H1 (cell line): ENCODE results near the gene GSK3B. TPM values are rescaled to one million over a fixed set of nuclear protein-coding genes. Genes with fewer than 3 reads are reported as not detected.

Source experiments
- CTCF ChIA-PET: fragments of 300-600 bp; sonication (Branson Sonifier 250); formaldehyde crosslinking; loops from one replicate; lab custom pipeline; 2021; ENCODE audit not compliant: partially characterized antibody; lab: Charles Lee
- POLR2A ChIA-PET: fragments of 300-600 bp; sonication (Branson Sonifier 250); formaldehyde crosslinking; loops from one replicate; lab custom pipeline; 2021; ENCODE audit warnings: inconsistent platforms; ENCODE audit not compliant: partially characterized antibody; lab: Charles Lee
- DNase-seq, 2 experiments: peaks; one replicate each; pipeline versions ENCODE4 v3.0.0 to v3.0.0-alpha.2; 2010 to 2022; ENCODE audit warnings: low spot score in 2 of 2, low read depth in 1 of 2, mixed read lengths in 1 of 2
- FAIRE-seq: peaks from 2 replicates; lab custom pipeline; 2011; peaks lifted over from hg19 to GRCh38; lab: Jason Lieb, UNC
- H2AFZ ChIP-seq: 2 replicates; pipeline ENCODE4 v1.8.1; 2012; ENCODE audit warnings: low read length, inconsistent platforms
- H2AK5ac ChIP-seq: 2 replicates; pipeline ENCODE4 v1.6.1; 2013; ENCODE audit warnings: low read depth, low read length
- H2BK120ac ChIP-seq: replicated peaks from 2 replicates; pipeline ENCODE3; 2013; ENCODE audit warnings: low read depth, low read length, inconsistent platforms
- H2BK12ac ChIP-seq: 2 replicates; pipeline ENCODE4 v1.6.1; 2013; ENCODE audit warnings: low read depth, low read length
- H2BK15ac ChIP-seq: 2 replicates; pipeline ENCODE4 v1.6.1; 2013; ENCODE audit warnings: low read length
- H2BK20ac ChIP-seq: 2 replicates; pipeline ENCODE4 v1.6.1; 2013; ENCODE audit warnings: low read length
- H2BK5ac ChIP-seq: 2 replicates; pipeline ENCODE4 v1.6.1; 2013; ENCODE audit warnings: low read depth, low read length
- H3K14ac ChIP-seq: 2 replicates; pipeline ENCODE4 v1.6.1; 2013; ENCODE audit warnings: inconsistent platforms; ENCODE audit not compliant: insufficient read length
- H3K18ac ChIP-seq: 2 replicates; pipeline ENCODE4 v1.6.1; 2013; ENCODE audit warnings: low read length; ENCODE audit errors: extremely low read depth
- H3K23ac ChIP-seq: 2 replicates; pipeline ENCODE4 v1.6.1; 2013; ENCODE audit warnings: inconsistent platforms; ENCODE audit not compliant: insufficient read length
- H3K23me2 ChIP-seq: 2 replicates; pipeline ENCODE4 v1.6.1; 2013; ENCODE audit warnings: low read depth, low read length
- H3K27ac ChIP-seq: 2 replicates; pipeline ENCODE4 v1.6.1; 2011; ENCODE audit warnings: low read depth, low read length, inconsistent platforms
- H3K27me3 ChIP-seq, 4 experiments: replicated peaks in 1 of 4; 1 replicate in 1 of 4; 2 replicates in 3 of 4; pipeline versions ENCODE4 v1.6.1 to v1.8.1; 2011 to 2013; ENCODE audit warnings: low read length in 3 of 4, mild to moderate bottlenecking in 3 of 4, inconsistent platforms in 2 of 4, mixed read lengths in 2 of 4, moderate library complexity in 1 of 4; ENCODE audit not compliant: control insufficient read depth in 3 of 4, insufficient read depth in 3 of 4; ENCODE audit errors: extremely low read depth in 1 of 4
- H3K36me3 ChIP-seq, 4 experiments: 2 replicates each; pipeline versions ENCODE4 v1.6.1 to v1.8.1; 2011 to 2013; ENCODE audit warnings: mild to moderate bottlenecking in 4 of 4, low read length in 3 of 4, moderate library complexity in 2 of 4, control low read depth in 1 of 4, inconsistent platforms in 1 of 4; ENCODE audit not compliant: insufficient read depth in 4 of 4, control insufficient read depth in 2 of 4
- H3K4ac ChIP-seq: replicated peaks from 2 replicates; pipeline ENCODE3; 2013; ENCODE audit warnings: low read length, low read depth, mixed read lengths, inconsistent platforms; ENCODE audit not compliant: insufficient read length
- H3K4me1 ChIP-seq, 4 experiments: replicated peaks in 1 of 4; 1 replicate in 1 of 4; 2 replicates in 3 of 4; pipeline versions ENCODE4 v1.6.1 to v1.8.1; 2011 to 2013; ENCODE audit warnings: low read length in 3 of 4, inconsistent platforms in 2 of 4, mixed read lengths in 1 of 4; ENCODE audit not compliant: insufficient read depth in 4 of 4, control insufficient read depth in 3 of 4
- H3K4me2 ChIP-seq, 2 experiments: 2 replicates each; pipeline versions ENCODE4 v1.6.1 to v1.8.1; 2011 to 2013; ENCODE audit warnings: low read depth in 2 of 2, low read length in 2 of 2, control low read depth in 1 of 2, inconsistent platforms in 1 of 2, mild to moderate bottlenecking in 1 of 2; ENCODE audit not compliant: insufficient read depth in 1 of 2
- H3K4me3 ChIP-seq, 4 experiments: fragments of 200-600, 300-600 bp in 1 of 4; sonication (generic), shearing (Covaris generic), sonication (Bioruptor Twin) in 1 of 4; 2 replicates each; pipeline versions ENCODE4 v1.5.1 to v1.8.1; 2011 to 2016; ENCODE audit warnings: low read length in 4 of 4, low read depth in 3 of 4, control low read depth in 2 of 4, inconsistent platforms in 2 of 4, mild to moderate bottlenecking in 2 of 4, mixed read lengths in 1 of 4, moderate library complexity in 1 of 4; ENCODE audit not compliant: insufficient read depth in 2 of 4; ENCODE audit errors: extremely low read depth in 1 of 4
- H3K56ac ChIP-seq: replicated peaks from 2 replicates; pipeline ENCODE3; 2013; ENCODE audit warnings: low read depth, mild to moderate bottlenecking, mixed read lengths, low read length, inconsistent platforms; ENCODE audit not compliant: insufficient read length
- H3K79me1 ChIP-seq: 2 replicates; pipeline ENCODE4 v1.6.1; 2013; ENCODE audit warnings: low read depth, low read length, control low read depth
- H3K79me2 ChIP-seq, 2 experiments: 2 replicates each; pipeline versions ENCODE4 v1.6.1 to v1.8.1; 2012 to 2013; ENCODE audit warnings: low read length in 2 of 2, mild to moderate bottlenecking in 2 of 2, inconsistent platforms in 1 of 2; ENCODE audit not compliant: insufficient read depth in 2 of 2, control insufficient read depth in 1 of 2
- H3K9ac ChIP-seq, 4 experiments: replicated peaks in 1 of 4; 1 replicate in 1 of 4; 2 replicates in 3 of 4; pipeline versions ENCODE4 v1.6.1 to v1.8.1; 2011 to 2013; ENCODE audit warnings: low read depth in 3 of 4, low read length in 3 of 4, control low read depth in 2 of 4, mild to moderate bottlenecking in 2 of 4, moderate library complexity in 2 of 4, inconsistent platforms in 1 of 4; ENCODE audit errors: extremely low read depth in 1 of 4
- H3K9me3 ChIP-seq, 2 experiments: 2 replicates each; pipeline versions ENCODE4 v1.6.1 to v1.8.1; 2012 to 2013; ENCODE audit warnings: mild to moderate bottlenecking in 2 of 2, moderate library complexity in 2 of 2, control low read depth in 1 of 2, inconsistent platforms in 1 of 2, low read depth in 1 of 2, low read length in 1 of 2, mixed read lengths in 1 of 2; ENCODE audit not compliant: insufficient read depth in 2 of 2
- H4K20me1 ChIP-seq, 2 experiments: replicated peaks in 1 of 2; 2 replicates each; pipeline versions ENCODE3 to v1.8.1; 2011 to 2013; ENCODE audit warnings: inconsistent platforms in 2 of 2, low read length in 2 of 2, mild to moderate bottlenecking in 1 of 2; ENCODE audit not compliant: insufficient read depth in 2 of 2, control insufficient read depth in 1 of 2
- H4K5ac ChIP-seq: 2 replicates; pipeline ENCODE4 v1.6.1; 2013; ENCODE audit warnings: low read length, low read depth, mixed read lengths, inconsistent platforms; ENCODE audit not compliant: insufficient read length
- H4K8ac ChIP-seq: 2 replicates; pipeline ENCODE4 v1.8.0; 2013; ENCODE audit warnings: mild to moderate bottlenecking, moderate library complexity, low read length, inconsistent platforms; ENCODE audit not compliant: insufficient read depth; ENCODE audit errors: extremely low read depth
- H4K91ac ChIP-seq: replicated peaks from 2 replicates; pipeline ENCODE3; 2013; ENCODE audit warnings: low read length, mixed read lengths, inconsistent platforms; ENCODE audit not compliant: insufficient read length
- ATF3 ChIP-seq: IDR thresholded peaks from 2 replicates; pipeline ENCODE4 v1.6.1; 2011; ENCODE audit warnings: low read depth, mild to moderate bottlenecking, low read length; ENCODE audit not compliant: insufficient read depth
- BACH1 ChIP-seq: IDR thresholded peaks from 2 replicates; pipeline ENCODE4 v1.6.1; 2012; ENCODE audit warnings: low read length, improper control_type of control experiment
- BRCA1 ChIP-seq: IDR thresholded peaks from 2 replicates; pipeline ENCODE4 v1.6.1; 2012; ENCODE audit warnings: low read depth, low read length, improper control_type of control experiment
- CBX5 ChIP-seq: fragments of 300-800, 300-1000 bp; sonication (generic); IDR thresholded peaks from 2 replicates; pipeline ENCODE4 v1.7.1; 2016; ENCODE audit warnings: antibody characterized with exemption, low read length, low read depth
- CEBPB ChIP-seq: IDR thresholded peaks from 2 replicates; pipeline ENCODE4 v1.6.1; 2012; ENCODE audit warnings: low read depth, low read length
- CHD2 ChIP-seq: IDR thresholded peaks from 2 replicates; pipeline ENCODE4 v1.6.1; 2012; ENCODE audit warnings: low read length, improper control_type of control experiment
- FOSL1 ChIP-seq: IDR thresholded peaks from 2 replicates; pipeline ENCODE4 v1.6.1; 2011; ENCODE audit warnings: mild to moderate bottlenecking, low read depth, low read length, moderate library complexity; ENCODE audit not compliant: insufficient read depth
- GABPA ChIP-seq: IDR thresholded peaks from 2 replicates; pipeline ENCODE4 v1.6.1; 2011; ENCODE audit warnings: mild to moderate bottlenecking, low read length, moderate library complexity, borderline replicate concordance; ENCODE audit not compliant: insufficient read depth
- KDM4A ChIP-seq: IDR thresholded peaks from one replicate; pipeline ENCODE4 v1.7.1; 2012; ENCODE audit warnings: low read depth, mild to moderate bottlenecking, moderate library complexity, low read length, inconsistent platforms; ENCODE audit not compliant: severe bottlenecking
- RNF2 ChIP-seq: fragments of 200-900, 300-1000 bp; sonication (generic); IDR thresholded peaks from 2 replicates; pipeline ENCODE4 v1.7.1; 2016; ENCODE audit warnings: borderline replicate concordance, low read depth, mild to moderate bottlenecking, antibody characterized with exemption, low read length; ENCODE audit not compliant: poor library complexity, severe bottlenecking; ENCODE audit errors: missing control alignments
- RXRA ChIP-seq: IDR thresholded peaks from 2 replicates; pipeline ENCODE4 v1.6.1; 2011; ENCODE audit warnings: low read depth, mild to moderate bottlenecking, low read length, moderate library complexity; ENCODE audit not compliant: insufficient read depth
- TCF12 ChIP-seq: IDR thresholded peaks from 2 replicates; pipeline ENCODE4 v1.6.1; 2011; ENCODE audit warnings: low read depth, mild to moderate bottlenecking, low read length
- TEAD4 ChIP-seq: IDR thresholded peaks from 2 replicates; pipeline ENCODE4 v1.6.1; 2012; ENCODE audit warnings: low read depth, low read length, inconsistent platforms, mixed read lengths
- ZNF274 ChIP-seq: IDR thresholded peaks from 2 replicates; pipeline ENCODE4 v1.7.0; 2012; ENCODE audit warnings: low read length, borderline replicate concordance; ENCODE audit errors: extremely low read depth
- WGBS, 2 experiments: shearing (Covaris generic) in 1 of 2; methylation state at CpG; one replicate each; pipeline versions ENCODE4 v1.1.6 to v1.1.7; 2013 to 2015; ENCODE audit warnings: low lambda C conversion rate in 2 of 2, mixed read lengths in 2 of 2, inconsistent platforms in 1 of 2, low coverage in 1 of 2, missing lambda C conversion rate in 1 of 2; ENCODE audit not compliant: insufficient replicate concordance in 2 of 2, insufficient coverage in 1 of 2, insufficient read length in 1 of 2; ENCODE audit errors: extremely low coverage in 1 of 2, missing lambda C conversion rate in 1 of 2; 5-methylcytosine and 5-hydroxymethylcytosine counted together
- polyA plus RNA-seq, 7 experiments: library from polyadenylated mRNA; depleted of rRNA in 3 of 7; stranded (reverse) in 5 of 7; unstranded in 2 of 7; fragments of >200 nt in 5 of 7; fragments of 200-250 nt in 2 of 7; gene quantifications; 1 replicate in 5 of 7; 2 replicates in 1 of 7; 4 replicates in 1 of 7; pipeline versions ENCODE4 v1.2.1 to v1.2.3, GENCODE V29; 2011 to 2013; ENCODE audit warnings: missing spikeins in 2 of 7, mixed read lengths in 2 of 7
- total RNA-seq: library from RNA; stranded (reverse); fragmentation: NEBNext Ultra II Directional; extraction: Animal tissue kit (Norgen Biotek cat#: 25700); gene quantifications from 2 replicates; pipeline ENCODE4 v1.2.1, GENCODE V29; 2021

GSK3B gene
- total and polyA plus RNA-seq, 2 of the 8 experiments (the other 6 are each of a cell fraction or from before 2014, with no cell fraction given), result 24.2 to 50.7 TPM

- Histone ChIP-seq H3K4ac (no peak overlapping the region), H3K36me3 (no peaks in the 10 kb centered on the region), H3K79me1 (no peaks in the 10 kb centered on the region), H3K18ac (no peak overlapping the region), H4K20me1 (no peaks in the 10 kb centered on the region), H3K56ac (no peak overlapping the region), H3K23ac (no peak overlapping the region), H3K14ac (no peak overlapping the region), H3K23me2 (no peaks in the 10 kb centered on the region), H2BK12ac (no peak overlapping the region), H2AK5ac (no peak overlapping the region), H4K8ac (no peak overlapping the region), H2BK120ac (no peak overlapping the region), H3K4me3 (no peak overlapping the region), H3K9me3 (peaks cover 0 to 3% of the 10 kb centered on the region in 2 experiments; a peak in 1 of 4 replicates), H4K5ac (no peak overlapping the region), H3K27ac (no peak overlapping the region), H2BK20ac (no peak overlapping the region), H2BK15ac (no peak overlapping the region), H3K4me1 (0 out of 7 replicates have a peak, but pooled peaks cover 0 to 4% (median 0%) of the 10 kb centered on the region in 4 experiments), H3K79me2 (no peaks in the 10 kb centered on the region), H3K4me2 (no peak overlapping the region), H4K91ac (no peak overlapping the region), H2BK5ac (no peak overlapping the region), H3K9ac (no peak overlapping the region), H3K27me3 (peaks cover 0 to 1% (median 0%) of the 10 kb centered on the region in 4 experiments; a peak in 1 of 7 replicates), H2AFZ (no peak overlapping the region)
- TF ChIP-seq BRCA1, result no peak
- no peak for TF ChIP-seq BACH1
- TF ChIP-seq RNF2, result no peak
- TF ChIP-seq CHD2, result no peak
- no peak for TF ChIP-seq CEBPB
- no peak for TF ChIP-seq TEAD4
- no peak for TF ChIP-seq ATF3
- TF ChIP-seq FOSL1, result no peak
- no peak for TF ChIP-seq TCF12
- no peak for TF ChIP-seq CBX5
- no peak for TF ChIP-seq GABPA
- TF ChIP-seq ZNF274, result no peak
- TF ChIP-seq RXRA, result no peak
- no peak for TF ChIP-seq KDM4A
- WGBS, 2 experiments, result 86% methylated on average over 1 of the region's 1 CpG; no CpG with 5 or more reads in 1 of the 2 experiments
- CTCF ChIA-PET, result no interaction called here
- no peak for DNase-seq
- no peak for FAIRE-seq
- POLR2A ChIA-PET, result no interaction called here
Measured at GRCh38 chr3:119776304-119776703, 317.9 kb downstream of the GSK3B start.
